ENCODE results near the gene SESN3. TPM values are rescaled to one million over a fixed set of nuclear protein-coding genes. Genes with fewer than 3 reads are reported as not detected.
A peak's percentile ranks its signal among the peaks of the same experiment; 100 is the strongest.

Gene SESN3
- total RNA-seq, 4 donors from 2014 or later, result 57.9 to 106 (median 71.8) TPM

DNA sequence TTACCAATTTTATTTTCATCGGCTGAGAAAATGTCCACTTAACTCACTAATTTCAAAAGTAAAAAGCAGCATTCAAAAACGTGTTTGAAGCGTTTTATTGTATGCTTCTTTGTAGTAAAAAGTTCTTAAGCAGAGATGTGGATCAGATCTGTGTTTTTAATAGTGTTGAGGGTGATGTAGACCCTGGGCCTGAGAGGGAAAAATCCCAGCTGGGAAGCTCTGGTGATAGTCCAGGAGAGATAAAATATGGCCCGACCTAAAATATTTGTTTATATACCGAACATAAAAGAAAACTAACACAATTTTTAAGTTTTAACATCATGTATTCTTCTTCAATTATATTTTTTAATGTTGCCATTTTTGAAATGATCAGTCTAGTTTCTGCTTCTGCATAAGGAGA, 35.2 kb downstream of the SESN3 start:
- Histone ChIP-seq H3K4me3 (no peak overlapping the region), H3K9me3 (no peaks in the 10 kb centered on the region), H3K36me3 (peaks cover 0 to 6% (median 0%) of the 10 kb centered on the region in 3 donors), H3K27ac (peak overlapping the region in 1 of 4 donors; percentile 3), H3K4me1 (peaks cover 0 to 41% (median 0%) of the 10 kb centered on the region in 4 donors), H3K27me3 (no peaks in the 10 kb centered on the region)
- TF ChIP-seq POLR2A (IDR thresholded peaks at IDR 0.05), result no peak
- TF ChIP-seq, protein P1, sequence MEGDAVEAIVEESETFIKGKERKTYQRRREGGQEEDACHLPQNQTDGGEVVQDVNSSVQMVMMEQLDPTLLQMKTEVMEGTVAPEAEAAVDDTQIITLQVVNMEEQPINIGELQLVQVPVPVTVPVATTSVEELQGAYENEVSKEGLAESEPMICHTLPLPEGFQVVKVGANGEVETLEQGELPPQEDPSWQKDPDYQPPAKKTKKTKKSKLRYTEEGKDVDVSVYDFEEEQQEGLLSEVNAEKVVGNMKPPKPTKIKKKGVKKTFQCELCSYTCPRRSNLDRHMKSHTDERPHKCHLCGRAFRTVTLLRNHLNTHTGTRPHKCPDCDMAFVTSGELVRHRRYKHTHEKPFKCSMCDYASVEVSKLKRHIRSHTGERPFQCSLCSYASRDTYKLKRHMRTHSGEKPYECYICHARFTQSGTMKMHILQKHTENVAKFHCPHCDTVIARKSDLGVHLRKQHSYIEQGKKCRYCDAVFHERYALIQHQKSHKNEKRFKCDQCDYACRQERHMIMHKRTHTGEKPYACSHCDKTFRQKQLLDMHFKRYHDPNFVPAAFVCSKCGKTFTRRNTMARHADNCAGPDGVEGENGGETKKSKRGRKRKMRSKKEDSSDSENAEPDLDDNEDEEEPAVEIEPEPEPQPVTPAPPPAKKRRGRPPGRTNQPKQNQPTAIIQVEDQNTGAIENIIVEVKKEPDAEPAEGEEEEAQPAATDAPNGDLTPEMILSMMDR (IDR thresholded peaks at IDR 0.05), result no peak
- no peak for TF ChIP-seq EP300 (IDR thresholded peaks at IDR 0.05)
- DNase-seq (ENCODE audit: low spot score in 2 of 2), result no peak
- 57 to 59% methylated on average over 5 of the region's 5 CpGs for WGBS, 2 donors

DNA sequence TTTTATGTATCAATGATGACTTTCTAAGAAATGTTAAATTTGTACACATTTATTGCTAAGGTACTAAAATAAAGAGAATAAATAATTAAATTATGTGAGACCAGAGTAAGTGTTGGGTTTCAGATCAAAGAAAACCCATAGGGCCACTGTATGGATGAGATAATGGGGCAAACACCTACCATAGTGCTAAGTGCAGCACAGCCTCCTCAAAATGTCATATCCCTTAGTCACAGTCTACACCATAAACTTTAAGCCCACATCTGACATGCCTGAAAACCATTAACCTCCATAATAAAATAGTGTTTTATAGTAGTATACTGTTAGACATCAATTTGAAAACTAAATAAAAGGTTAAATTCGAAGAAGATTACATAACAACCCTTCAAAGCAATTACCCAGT, 37.5 kb downstream of the SESN3 start:
- 82 to 94% methylated on average over 1 of the region's 1 CpG for WGBS, 2 donors
- Histone ChIP-seq H3K4me1 (peaks cover 0 to 42% (median 0%) of the 10 kb centered on the region in 4 donors), H3K27ac (peak overlapping the region in 1 of 4 donors; percentile 16), H3K27me3 (no peaks in the 10 kb centered on the region), H3K36me3 (peaks cover 0 to 26% (median 0%) of the 10 kb centered on the region in 3 donors), H3K4me3 (no peak overlapping the region), H3K9me3 (no peaks in the 10 kb centered on the region)
- TF ChIP-seq, protein P1 (IDR thresholded peaks at IDR 0.05), result no peak
- TF ChIP-seq EP300 (IDR thresholded peaks at IDR 0.05) (no peak), POLR2A (IDR thresholded peaks at IDR 0.05) (no peak)
- DNase-seq (ENCODE audit: low spot score in 2 of 2), result no peak

DNA sequence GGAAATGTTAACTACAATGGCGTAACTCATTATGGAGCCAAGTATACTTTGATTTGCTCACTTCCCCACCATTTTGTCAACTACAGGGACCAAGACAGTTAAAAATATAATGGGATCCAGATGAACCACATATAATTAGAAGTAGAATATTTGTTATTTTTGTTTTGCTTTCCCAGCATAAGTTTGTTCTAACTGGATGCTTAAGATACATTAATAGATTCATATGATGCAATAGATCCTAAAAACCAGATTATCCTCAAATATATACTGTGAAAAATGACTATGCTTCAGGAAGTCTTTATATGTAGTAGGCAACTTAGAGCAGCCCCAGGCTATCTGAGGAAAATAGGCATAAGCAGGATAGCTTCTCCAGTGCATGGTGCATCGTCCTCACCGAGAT, 38.3 kb downstream of the SESN3 start:
- DNase-seq (ENCODE audit: low spot score in 2 of 2), result no peak
- TF ChIP-seq EP300 (IDR thresholded peaks at IDR 0.05), result no peak
- WGBS, 2 donors, result 79 to 89% methylated on average over 3 of the region's 3 CpGs

DNA sequence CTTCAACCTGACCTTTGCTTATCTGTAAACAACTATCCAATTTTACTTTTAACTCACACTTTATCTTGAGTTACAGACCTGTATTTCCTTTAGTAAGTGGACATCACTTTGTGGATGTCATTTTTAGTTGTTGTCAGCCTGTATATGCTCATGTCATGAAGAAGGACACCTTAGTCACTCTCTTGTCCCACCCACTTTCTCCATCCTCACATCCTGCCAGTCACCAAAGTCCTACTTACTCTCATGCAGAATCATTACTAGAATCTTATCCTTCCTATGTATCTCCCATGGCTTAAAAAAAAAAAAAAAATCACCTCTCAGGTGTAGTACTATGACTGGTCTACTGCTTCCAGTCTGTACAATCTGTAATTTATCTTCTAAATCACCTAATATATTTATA, 43.3 kb downstream of the SESN3 start:
- TF ChIP-seq, protein P1 (IDR thresholded peaks at IDR 0.05), result no peak
- TF ChIP-seq POLR2A (IDR thresholded peaks at IDR 0.05) (no peak), EP300 (IDR thresholded peaks at IDR 0.05) (no peak)
- DNase-seq (ENCODE audit: low spot score in 2 of 2), result no peak
- no peaks in the 10 kb centered on the region for H3K27me3 ChIP-seq

More for the DNA sequence above, 38.3 kb downstream of the SESN3 start:
- no peak overlapping the region for H3K4me3 ChIP-seq
- H3K27ac ChIP-seq, result no peak overlapping the region
- peaks cover 0 to 39% (median 0%) of the 10 kb centered on the region in 4 donors for H3K4me1 ChIP-seq
- peaks cover 0 to 27% (median 0%) of the 10 kb centered on the region in 3 donors for H3K36me3 ChIP-seq
- no peaks in the 10 kb centered on the region for H3K27me3 ChIP-seq
- no peaks in the 10 kb centered on the region for H3K9me3 ChIP-seq

DNA sequence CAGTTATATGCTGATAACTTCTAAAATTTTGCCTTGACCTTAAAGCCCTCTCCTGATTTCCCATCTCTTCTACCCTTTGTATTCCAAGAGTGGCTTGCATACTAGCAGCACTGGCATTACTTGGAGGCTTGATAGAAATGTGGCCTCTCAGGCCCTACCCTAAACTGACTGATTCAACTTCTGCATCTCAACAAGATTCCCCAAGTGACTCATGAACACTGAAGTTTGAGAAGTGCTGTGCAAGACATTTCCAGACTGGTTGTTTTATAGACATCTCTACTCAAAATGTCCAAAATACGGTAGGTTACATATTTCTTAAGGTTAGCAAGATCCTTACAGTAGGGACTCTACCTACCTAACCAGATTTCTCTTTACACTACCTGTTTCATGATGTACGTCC, 48.6 kb downstream of the SESN3 start:
- WGBS, 2 donors, result 90 to 92% methylated on average over 2 of the region's 2 CpGs
- TF ChIP-seq, protein P1 (IDR thresholded peaks at IDR 0.05), result no peak
- TF ChIP-seq EP300 (IDR thresholded peaks at IDR 0.05) (no peak), POLR2A (IDR thresholded peaks at IDR 0.05) (no peak)
- no peaks in the 10 kb centered on the region for H3K27me3 ChIP-seq
- H3K4me3 ChIP-seq, result no peak overlapping the region
- DNase-seq (ENCODE audit: low spot score in 2 of 2), result no peak
- no peaks in the 10 kb centered on the region for H3K4me1 ChIP-seq
- H3K9me3 ChIP-seq, result no peaks in the 10 kb centered on the region
- peaks cover 0 to 51% (median 9%) of the 10 kb centered on the region in 3 donors for H3K36me3 ChIP-seq
- no peak overlapping the region for H3K27ac ChIP-seq

More for the DNA sequence above, 43.3 kb downstream of the SESN3 start:
- H3K36me3 ChIP-seq, result peaks cover 0 to 33% (median 0%) of the 10 kb centered on the region in 3 donors
- peaks cover 0 to 15% (median 0%) of the 10 kb centered on the region in 4 donors for H3K4me1 ChIP-seq
- H3K4me3 ChIP-seq, result no peak overlapping the region
- H3K27ac ChIP-seq, result no peak overlapping the region
- no peaks in the 10 kb centered on the region for H3K9me3 ChIP-seq
